C4-2B (cell line): ENCODE results near the gene HFE.

Experiments
- CTCF ChIP-seq: fragments of 450-650 bp; conservative IDR thresholded peaks from 2 replicates; pipeline ENCODE4 v1.5.1; 2017; ENCODE audit warnings: mild to moderate bottlenecking
- ZFX ChIP-seq: fragments of 450-650 bp; IDR thresholded peaks from 2 replicates; pipeline ENCODE4 v1.6.1; 2017

- no peak for TF ChIP-seq CTCF
- TF ChIP-seq ZFX = no peak
These were observed 43.5 kb downstream of the HFE start for GRCh38 chr6:26130581-26131249.
